ENCODE data around the gene AKAP13.
"Not testable (repeated sequence)": the region's sequence is repeated elsewhere in the genome, so short reads cannot be mapped to it uniquely, and the experiment has no call there.

The AKAP13 gene

DNA sequence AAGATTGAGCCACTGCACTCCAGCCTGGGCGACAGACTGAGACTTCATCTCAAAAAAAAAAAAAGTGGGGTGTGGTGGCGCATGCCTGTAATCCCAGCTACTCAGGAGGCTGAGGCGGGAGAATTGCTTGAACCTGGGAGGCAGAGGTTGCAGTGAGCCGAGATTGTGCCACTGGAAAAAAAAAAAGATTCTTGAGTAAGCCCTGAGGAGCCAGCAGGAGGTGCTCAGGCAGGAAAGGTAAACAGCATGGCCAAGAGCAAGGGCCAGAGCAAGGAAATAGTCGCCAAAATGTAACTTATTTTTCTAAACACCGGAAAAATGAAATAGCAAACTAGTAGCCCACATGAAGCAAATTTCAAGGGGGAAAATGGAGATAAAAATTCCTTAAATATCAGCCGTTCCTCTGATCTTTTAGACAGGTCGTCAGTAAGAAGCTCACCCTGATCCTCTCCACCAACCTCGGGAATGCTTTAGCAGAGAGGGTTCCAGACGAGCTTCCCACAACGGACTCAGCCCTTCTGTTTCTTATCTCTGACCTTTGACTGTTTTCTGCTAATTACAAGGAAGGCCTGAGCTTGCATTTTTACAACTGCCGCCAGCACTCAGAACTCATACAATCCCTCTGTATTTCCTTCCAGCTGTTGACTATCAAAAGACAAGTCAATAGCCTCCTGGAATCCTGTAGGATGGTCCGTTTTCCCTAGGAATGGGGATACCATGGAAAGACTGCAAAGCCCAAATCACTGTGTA lies 45.0 kb upstream of the AKAP13 start:
- Mint-ChIP-seq H3K9me3 (peaks cover 7% of the 10 kb centered on the region), H3K36me3 (ENCODE audit: low read depth) (no peaks in the 10 kb centered on the region), H3K4me3 (no peak overlapping the region), H3K27ac (peak overlapping the region; percentile 39), H3K27me3 (ENCODE audit: low read depth, poor library complexity) (peaks cover 4% of the 10 kb centered on the region), H3K4me1 (peaks cover 40% of the 10 kb centered on the region)
- no peak for DNase-seq
- TF ChIP-seq, protein P1, sequence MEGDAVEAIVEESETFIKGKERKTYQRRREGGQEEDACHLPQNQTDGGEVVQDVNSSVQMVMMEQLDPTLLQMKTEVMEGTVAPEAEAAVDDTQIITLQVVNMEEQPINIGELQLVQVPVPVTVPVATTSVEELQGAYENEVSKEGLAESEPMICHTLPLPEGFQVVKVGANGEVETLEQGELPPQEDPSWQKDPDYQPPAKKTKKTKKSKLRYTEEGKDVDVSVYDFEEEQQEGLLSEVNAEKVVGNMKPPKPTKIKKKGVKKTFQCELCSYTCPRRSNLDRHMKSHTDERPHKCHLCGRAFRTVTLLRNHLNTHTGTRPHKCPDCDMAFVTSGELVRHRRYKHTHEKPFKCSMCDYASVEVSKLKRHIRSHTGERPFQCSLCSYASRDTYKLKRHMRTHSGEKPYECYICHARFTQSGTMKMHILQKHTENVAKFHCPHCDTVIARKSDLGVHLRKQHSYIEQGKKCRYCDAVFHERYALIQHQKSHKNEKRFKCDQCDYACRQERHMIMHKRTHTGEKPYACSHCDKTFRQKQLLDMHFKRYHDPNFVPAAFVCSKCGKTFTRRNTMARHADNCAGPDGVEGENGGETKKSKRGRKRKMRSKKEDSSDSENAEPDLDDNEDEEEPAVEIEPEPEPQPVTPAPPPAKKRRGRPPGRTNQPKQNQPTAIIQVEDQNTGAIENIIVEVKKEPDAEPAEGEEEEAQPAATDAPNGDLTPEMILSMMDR (IDR thresholded peaks at IDR 0.05): no peak

DNA sequence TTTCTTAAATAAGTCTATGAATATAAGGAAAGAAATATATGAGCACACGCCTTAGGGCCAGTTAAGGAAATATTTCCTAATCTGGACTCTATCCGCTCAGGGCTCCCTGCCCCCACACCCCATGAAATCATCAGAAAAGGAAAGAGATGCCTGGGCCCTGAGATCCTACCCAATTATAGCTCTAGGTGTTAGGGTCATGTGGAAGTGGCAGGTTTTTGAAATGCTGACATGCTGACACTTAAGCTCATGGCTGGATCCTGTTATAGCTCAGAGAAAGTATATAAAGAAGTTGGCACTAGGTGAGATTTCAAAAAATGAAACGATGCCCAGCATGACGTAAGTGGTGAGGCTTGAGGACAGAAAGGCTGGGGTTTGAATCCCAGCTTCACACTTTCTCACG lies 43.5 kb upstream of the AKAP13 start:
- H3K27ac Mint-ChIP-seq: no peak overlapping the region
- TF ChIP-seq, protein P1 (IDR thresholded peaks at IDR 0.05): no peak
- H3K4me1 Mint-ChIP-seq: peaks cover 28% of the 10 kb centered on the region
- H3K27me3 Mint-ChIP-seq (ENCODE audit: low read depth, poor library complexity): peaks cover 7% of the 10 kb centered on the region
- H3K4me3 Mint-ChIP-seq: no peak overlapping the region
- H3K36me3 Mint-ChIP-seq (ENCODE audit: low read depth): no peaks in the 10 kb centered on the region
- peaks cover 12% of the 10 kb centered on the region for H3K9me3 Mint-ChIP-seq
- no peak for DNase-seq

DNA sequence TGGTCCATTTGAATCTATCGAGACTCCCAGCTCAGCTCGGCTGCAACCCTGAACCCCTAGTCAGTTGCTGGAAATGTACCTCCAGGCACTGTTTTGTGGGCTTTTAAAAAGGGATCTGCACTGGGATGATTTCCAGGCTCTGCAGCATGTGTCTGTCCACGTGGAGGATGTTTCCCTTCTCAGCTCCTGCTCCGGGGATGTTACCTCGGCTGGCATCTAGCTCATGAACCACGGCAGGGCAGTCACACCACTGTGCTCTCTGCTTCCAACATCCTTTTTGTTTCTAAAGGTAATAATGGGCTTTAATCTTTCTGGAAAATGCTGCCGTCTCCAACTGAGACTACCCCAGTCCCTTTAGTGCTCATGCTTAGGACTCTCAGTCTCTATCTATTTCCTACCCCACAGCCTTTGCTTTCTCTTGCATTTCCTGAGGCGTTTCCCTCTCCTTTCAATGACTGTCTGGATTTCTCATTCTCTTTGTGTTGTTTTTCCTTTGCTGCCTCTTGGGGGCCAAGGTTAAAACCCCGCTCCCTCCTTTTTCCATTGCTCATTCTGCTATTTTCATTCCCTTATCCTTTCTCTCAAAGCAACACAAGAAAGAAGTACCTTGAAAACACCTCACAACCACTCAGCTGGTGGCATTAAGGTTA lies 42.9 kb upstream of the AKAP13 start:
- H3K36me3 Mint-ChIP-seq (ENCODE audit: low read depth): no peaks in the 10 kb centered on the region
- H3K27ac Mint-ChIP-seq: no peak overlapping the region
- peaks cover 25% of the 10 kb centered on the region for H3K4me1 Mint-ChIP-seq
- H3K9me3 Mint-ChIP-seq: peaks cover 15% of the 10 kb centered on the region
- no peak for DNase-seq
- peaks cover 7% of the 10 kb centered on the region for H3K27me3 Mint-ChIP-seq (ENCODE audit: low read depth, poor library complexity)
- no peak overlapping the region for H3K4me3 Mint-ChIP-seq
- TF ChIP-seq, protein P1 (IDR thresholded peaks at IDR 0.05): no peak

DNA sequence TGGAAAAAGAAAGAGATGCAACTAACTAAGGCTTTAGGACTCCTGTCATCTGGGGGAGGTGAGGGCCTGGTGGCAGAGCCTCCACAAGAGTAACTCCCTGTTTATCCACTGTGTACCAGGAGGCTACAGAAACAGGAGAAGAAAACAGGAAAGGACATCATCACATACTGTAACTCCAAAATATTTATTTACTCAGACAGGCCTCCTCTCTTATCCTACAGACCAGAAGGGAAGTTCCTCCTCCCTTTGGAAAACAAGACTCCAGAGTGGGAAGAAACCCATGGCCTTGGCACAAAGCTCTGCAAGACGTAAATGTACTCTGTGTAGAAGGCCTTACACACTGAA lies 40.1 kb upstream of the AKAP13 start:
- Mint-ChIP-seq H3K9me3 (peaks cover 11% of the 10 kb centered on the region), H3K4me1 (peaks cover 18% of the 10 kb centered on the region), H3K27ac (no peak overlapping the region), H3K27me3 (ENCODE audit: low read depth, poor library complexity) (peaks cover 4% of the 10 kb centered on the region), H3K4me3 (no peak overlapping the region), H3K36me3 (ENCODE audit: low read depth) (no peaks in the 10 kb centered on the region)
- no peak for DNase-seq
- TF ChIP-seq, protein P1 (IDR thresholded peaks at IDR 0.05): no peak

DNA sequence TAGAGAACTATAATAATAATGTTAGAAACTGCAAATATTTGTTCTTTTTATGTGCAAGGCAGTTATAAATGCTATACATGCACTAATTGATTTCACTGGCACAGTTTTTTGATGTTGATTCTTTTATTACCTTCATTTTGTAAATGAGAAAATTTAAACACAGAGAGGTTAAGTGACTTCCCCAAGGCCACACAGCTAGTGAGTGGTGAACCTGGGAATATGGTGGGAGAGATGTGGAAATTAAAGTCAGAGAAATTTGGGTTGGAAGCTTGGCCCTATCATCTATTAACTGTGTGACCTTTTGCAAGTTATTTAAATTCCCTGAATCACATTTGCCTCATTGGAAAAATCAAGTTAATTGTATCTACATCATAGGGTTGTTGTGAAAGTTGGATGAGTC lies 39.6 kb upstream of the AKAP13 start:
- TF ChIP-seq, protein P1 (IDR thresholded peaks at IDR 0.05): no peak
- Mint-ChIP-seq H3K27ac (no peak overlapping the region), H3K36me3 (ENCODE audit: low read depth) (no peaks in the 10 kb centered on the region), H3K27me3 (ENCODE audit: low read depth, poor library complexity) (peaks cover 4% of the 10 kb centered on the region), H3K4me3 (no peak overlapping the region), H3K9me3 (peaks cover 11% of the 10 kb centered on the region), H3K4me1 (peaks cover 18% of the 10 kb centered on the region)
- no peak for DNase-seq

DNA sequence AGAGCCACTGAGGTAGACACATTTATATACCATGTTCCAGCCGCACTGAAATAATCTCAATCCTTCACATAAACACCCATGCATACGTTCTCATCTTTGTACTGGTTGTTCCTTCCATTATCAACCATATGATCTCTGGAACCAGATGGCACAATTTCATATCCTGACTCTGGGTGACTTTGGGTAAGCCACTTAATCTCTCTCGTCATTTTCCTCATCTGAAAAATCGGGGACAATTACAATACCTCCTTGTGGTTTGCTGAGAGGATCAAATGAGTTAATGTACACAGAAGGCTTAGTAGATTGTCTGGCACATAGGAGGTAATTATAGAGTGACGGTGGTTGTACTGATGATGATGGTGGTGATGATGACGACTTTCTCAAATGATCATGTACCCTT lies 38.2 kb upstream of the AKAP13 start:
- H3K36me3 Mint-ChIP-seq (ENCODE audit: low read depth): not testable (repeated sequence)

DNA sequence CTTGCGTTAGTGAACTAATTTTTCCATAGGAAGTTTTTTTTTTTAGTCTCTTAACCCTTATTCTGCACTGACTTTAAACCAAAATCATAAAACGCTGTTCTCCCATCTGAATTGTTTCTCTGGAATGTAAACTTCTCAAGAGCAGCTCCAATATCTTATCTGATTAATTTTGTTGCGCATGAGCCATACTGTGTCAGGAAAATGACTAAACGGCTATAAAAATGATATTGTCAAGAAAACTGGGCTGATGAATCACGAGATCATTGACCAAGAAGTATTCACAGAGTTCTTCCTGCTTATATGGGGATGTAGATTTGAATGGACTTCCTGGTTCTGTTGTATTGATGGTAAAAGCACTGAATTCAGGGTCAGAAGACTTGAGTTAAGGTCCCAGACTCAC lies 37.0 kb upstream of the AKAP13 start:
- not testable (repeated sequence) for H3K27me3 Mint-ChIP-seq (ENCODE audit: low read depth, poor library complexity); H3K27ac Mint-ChIP-seq; H3K36me3 Mint-ChIP-seq (ENCODE audit: low read depth); DNase-seq; H3K4me3 Mint-ChIP-seq
- Mint-ChIP-seq H3K4me1 (peaks cover 20% of the 10 kb centered on the region), H3K9me3 (peaks cover 11% of the 10 kb centered on the region)

More for the DNA sequence above, 38.2 kb upstream of the AKAP13 start:
- not testable (repeated sequence) for H3K4me3 Mint-ChIP-seq; H3K27ac Mint-ChIP-seq; H3K27me3 Mint-ChIP-seq (ENCODE audit: low read depth, poor library complexity); DNase-seq
- Mint-ChIP-seq H3K4me1 (peaks cover 18% of the 10 kb centered on the region), H3K9me3 (peaks cover 11% of the 10 kb centered on the region)

DNA sequence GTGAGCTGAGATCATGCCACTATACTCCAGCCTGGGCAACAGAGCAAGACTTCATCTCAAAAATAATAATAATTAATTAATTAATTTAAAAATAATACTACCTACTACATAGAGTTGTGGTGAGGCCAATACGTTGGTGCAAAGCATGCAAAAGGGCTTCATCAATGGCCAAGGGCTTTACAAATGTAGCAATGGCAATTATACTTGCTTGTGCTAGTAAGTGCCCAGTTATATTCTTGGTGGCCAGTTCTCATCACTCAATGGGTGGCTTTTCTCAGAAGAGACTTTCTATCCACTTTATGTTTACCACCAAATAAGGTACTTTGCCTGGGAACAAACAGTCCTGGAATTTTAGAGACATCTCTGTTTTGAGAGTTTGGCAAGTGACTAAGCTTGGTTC lies 36.2 kb upstream of the AKAP13 start:
- Mint-ChIP-seq H3K9me3 (peaks cover 11% of the 10 kb centered on the region), H3K4me1 (peaks cover 28% of the 10 kb centered on the region)
- not testable (repeated sequence) for H3K27ac Mint-ChIP-seq; H3K4me3 Mint-ChIP-seq; H3K27me3 Mint-ChIP-seq (ENCODE audit: low read depth, poor library complexity); DNase-seq; H3K36me3 Mint-ChIP-seq (ENCODE audit: low read depth)

DNA sequence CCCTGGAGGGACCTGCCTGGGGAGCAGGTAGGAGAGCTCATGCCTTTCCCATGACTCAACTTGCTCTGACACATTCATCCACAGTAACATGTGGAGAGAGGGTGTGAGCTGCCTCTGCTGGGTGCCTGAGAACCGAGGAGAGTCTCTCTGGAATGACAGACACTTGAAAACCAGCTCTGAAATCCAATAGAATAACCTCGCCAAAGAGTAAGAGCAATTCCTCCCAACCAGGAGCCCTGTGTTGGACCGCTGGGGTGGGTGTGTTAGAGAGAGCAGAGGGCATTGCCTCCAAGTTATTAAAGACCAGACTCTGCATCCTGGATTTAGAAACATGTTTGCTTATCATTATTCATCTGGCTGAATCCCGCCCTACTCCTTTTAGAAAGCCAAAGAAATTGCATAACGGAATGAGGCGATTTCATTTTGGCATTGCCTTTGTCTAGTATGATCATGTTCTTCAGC lies 35.7 kb upstream of the AKAP13 start:
- Mint-ChIP-seq H3K4me1 (peaks cover 32% of the 10 kb centered on the region), H3K9me3 (peaks cover 11% of the 10 kb centered on the region)
- not testable (repeated sequence) for H3K36me3 Mint-ChIP-seq (ENCODE audit: low read depth); H3K27ac Mint-ChIP-seq; DNase-seq; H3K4me3 Mint-ChIP-seq; H3K27me3 Mint-ChIP-seq (ENCODE audit: low read depth, poor library complexity)

Data from nephron progenitor cell (in vitro differentiated cells).